ENCODE measurements around the gene SELPLG.
"Not testable (repeated sequence)": the region's sequence is repeated elsewhere in the genome, so short reads cannot be mapped to it uniquely, and the experiment has no call there.

Gene SELPLG

GRCh38 chr12:108638141-108638827, 4.6 kb upstream of the SELPLG start:
- no peak for TF ChIP-seq POLR2A (IDR thresholded peaks at IDR 0.05; ENCODE audit: low read depth, low read length)
- DNase-seq (ENCODE audit: insufficient read length, low spot score) = no peak
- no peak for FAIRE-seq

- TF ChIP-seq POLR2A (IDR thresholded peaks at IDR 0.05; ENCODE audit: low read depth, low read length) = no peak
- FAIRE-seq (no peak), DNase-seq (ENCODE audit: insufficient read length, low spot score) (no peak)
Observed at GRCh38 chr12:108637222-108637971, 3.7 kb upstream of the SELPLG start.

GRCh38 chr12:108635997-108636808, 2.5 kb upstream of the SELPLG start:
- TF ChIP-seq POLR2A (IDR thresholded peaks at IDR 0.05; ENCODE audit: low read depth, low read length) = no peak
- FAIRE-seq (no peak), DNase-seq (ENCODE audit: insufficient read length, low spot score) (no peak)

GRCh38 chr12:108635201-108635996, 1.7 kb upstream of the SELPLG start:
- FAIRE-seq = no peak
- TF ChIP-seq POLR2A (IDR thresholded peaks at IDR 0.05; ENCODE audit: low read depth, low read length) = no peak
- no peak for DNase-seq (ENCODE audit: insufficient read length, low spot score)

- DNase-seq (ENCODE audit: insufficient read length, low spot score) (no peak), FAIRE-seq (no peak)
- TF ChIP-seq POLR2A (IDR thresholded peaks at IDR 0.05; ENCODE audit: low read depth, low read length) = no peak
Observed at GRCh38 chr12:108634341-108634751, 652 bp upstream of the SELPLG start.

GRCh38 chr12:108633081-108633533, 587 bp downstream of the SELPLG start:
- no peak for FAIRE-seq
- no peak for DNase-seq (ENCODE audit: insufficient read length, low spot score)
- TF ChIP-seq POLR2A (IDR thresholded peaks at IDR 0.05; ENCODE audit: low read depth, low read length) = no peak

GRCh38 chr12:108631261-108631660, 2.4 kb downstream of the SELPLG start:
- not testable (repeated sequence) for FAIRE-seq; DNase-seq (ENCODE audit: insufficient read length, low spot score)

GRCh38 chr12:108630481-108631207, 3.0 kb downstream of the SELPLG start:
- no peak; the same call in 1 of the 2 replicates for TF ChIP-seq POLR2A (IDR thresholded peaks at IDR 0.05; ENCODE audit: low read depth, low read length)
- DNase-seq (ENCODE audit: insufficient read length, low spot score) (no peak), FAIRE-seq (peak; percentile 77)

- DNase-seq (ENCODE audit: insufficient read length, low spot score) (no peak), FAIRE-seq (peak; percentile 70)
- peak; percentile 10; the same call in 1 of the 2 replicates for TF ChIP-seq POLR2A (IDR thresholded peaks at IDR 0.05; ENCODE audit: low read depth, low read length)
Observed at GRCh38 chr12:108629824-108630476, 3.7 kb downstream of the SELPLG start.

GRCh38 chr12:108629151-108629550, 4.5 kb downstream of the SELPLG start:
- DNase-seq (ENCODE audit: insufficient read length, low spot score) = no peak
- no peak for FAIRE-seq
- TF ChIP-seq POLR2A (IDR thresholded peaks at IDR 0.05; ENCODE audit: low read depth, low read length) = no peak

- no peak for FAIRE-seq
- DNase-seq (ENCODE audit: insufficient read length, low spot score) = no peak
- TF ChIP-seq POLR2A (IDR thresholded peaks at IDR 0.05; ENCODE audit: low read depth, low read length) = no peak
Observed at GRCh38 chr12:108627134-108627920, 6.4 kb downstream of the SELPLG start.

GRCh38 chr12:108625228-108625627, 8.5 kb downstream of the SELPLG start:
- FAIRE-seq (no peak), DNase-seq (ENCODE audit: insufficient read length, low spot score) (no peak)
- no peak for TF ChIP-seq POLR2A (IDR thresholded peaks at IDR 0.05; ENCODE audit: low read depth, low read length)

Measured in H54 (cell line).